NCI-H345 treated with DMSO at 0.1 percent for 48 hours (cell line): ENCODE measurements around the gene EPB41L3.

Source experiments
- DNase-seq: peaks from one replicate; lab custom pipeline; 2025; ENCODE audit not compliant: unreplicated experiment; lab: John Stamatoyannopoulos, UW

Gene EPB41L3

GRCh38 chr18:5419030-5419429, 124.8 kb downstream of the EPB41L3 start:
- DNase-seq = no peak

DNA sequence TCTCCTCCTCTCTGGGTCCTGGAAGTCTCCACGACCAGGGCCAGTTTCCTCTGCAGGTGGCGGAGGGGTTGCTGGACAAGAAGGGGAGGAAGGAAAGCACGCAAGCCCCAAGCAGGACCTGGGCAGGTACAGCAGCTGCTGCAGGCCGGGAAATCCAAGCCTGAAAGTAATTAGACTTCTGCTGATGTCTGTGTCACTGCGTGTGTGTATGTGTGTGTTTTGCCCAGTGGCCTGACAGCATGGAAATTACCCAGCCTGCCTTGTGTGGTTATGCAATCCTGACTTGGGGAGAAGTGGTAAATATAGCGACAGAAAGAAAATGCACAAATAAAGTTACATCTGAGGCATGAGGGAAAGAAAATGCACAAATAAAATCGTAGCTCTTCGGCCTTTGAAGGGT, 126.5 kb downstream of the EPB41L3 start:
- no peak for DNase-seq

DNA sequence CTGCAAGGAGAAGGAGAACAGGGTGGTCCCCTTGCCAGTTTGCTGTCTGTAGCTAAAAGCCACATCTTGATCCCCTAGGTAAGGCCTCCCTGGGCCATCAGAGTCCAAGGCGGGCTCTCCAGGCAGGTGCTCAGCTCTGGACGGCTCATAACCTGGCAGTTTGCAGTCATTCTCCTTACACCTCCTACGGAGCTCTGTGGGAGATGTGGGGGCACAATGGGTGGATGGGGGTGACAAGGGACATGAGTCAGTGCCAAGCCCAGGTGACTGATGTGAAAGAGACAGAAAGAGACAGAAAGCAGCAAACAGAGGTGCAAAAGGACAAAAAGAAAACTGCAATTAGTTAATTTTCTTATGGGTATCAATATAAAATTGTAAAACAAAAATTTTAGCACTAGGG, 127.7 kb downstream of the EPB41L3 start:
- no peak for DNase-seq

- no peak for DNase-seq
These were observed 128.1 kb downstream of the EPB41L3 start for GRCh38 chr18:5415665-5416064.

DNA sequence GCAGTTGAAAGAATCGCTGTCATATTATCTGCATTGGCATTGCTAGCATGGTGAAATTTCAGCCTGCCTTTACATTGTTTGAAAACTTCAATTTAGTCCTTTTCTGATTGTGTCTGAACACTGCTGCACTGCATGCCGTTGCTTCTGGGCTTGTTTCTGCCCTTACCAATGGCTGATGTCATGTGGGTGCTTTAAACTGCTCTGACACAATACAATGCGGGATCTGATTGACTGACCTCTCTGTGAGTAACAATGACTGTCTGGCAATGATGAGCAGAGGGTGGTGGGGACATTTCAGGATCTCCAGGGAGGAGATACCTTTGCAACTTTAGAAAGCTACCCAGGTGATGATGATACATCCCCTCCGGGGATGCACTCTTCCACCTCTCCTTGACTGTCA, 128.8 kb downstream of the EPB41L3 start:
- no peak for DNase-seq

DNA sequence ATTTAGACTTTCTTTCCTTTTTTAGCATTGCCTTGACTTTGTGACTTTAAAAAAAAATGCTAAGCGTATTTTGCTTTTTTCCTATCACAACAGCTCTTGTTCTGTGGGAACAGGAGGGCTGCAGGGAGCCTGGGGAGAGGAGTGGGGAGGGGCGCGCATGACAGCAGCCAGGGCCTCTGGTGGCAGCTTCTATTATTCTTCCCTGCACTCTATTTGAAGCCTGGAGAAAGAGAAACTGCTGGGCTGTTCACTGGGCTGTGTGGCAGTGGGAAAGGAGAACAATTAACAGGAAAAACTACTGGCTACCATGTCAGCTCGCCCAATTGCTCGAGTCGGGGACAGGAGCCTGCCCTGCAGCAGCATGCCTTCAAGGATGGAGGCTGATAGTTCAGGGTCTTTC, 129.3 kb downstream of the EPB41L3 start:
- no peak for DNase-seq

GRCh38 chr18:5413447-5413846, 130.3 kb downstream of the EPB41L3 start:
- DNase-seq = no peak

DNA sequence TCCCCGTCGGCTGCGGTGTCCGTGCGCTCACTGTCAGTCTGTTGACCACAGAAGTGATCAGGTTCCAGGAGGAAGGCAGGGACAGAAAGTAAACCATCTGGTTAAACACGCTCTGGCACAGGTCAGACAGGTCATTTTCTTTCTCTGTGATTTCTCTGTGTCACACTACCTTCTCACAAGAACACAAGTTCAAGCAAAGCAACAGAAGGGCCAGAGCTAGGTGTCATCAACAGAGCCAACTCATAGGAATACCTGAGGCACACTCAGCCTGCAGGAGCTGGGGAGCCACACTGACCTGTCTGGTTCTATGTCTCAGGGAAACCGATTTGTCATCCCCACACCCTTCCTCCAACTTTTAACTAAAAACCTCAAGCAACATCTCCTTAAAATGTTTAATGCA, 133.2 kb downstream of the EPB41L3 start:
- DNase-seq = no peak

DNA sequence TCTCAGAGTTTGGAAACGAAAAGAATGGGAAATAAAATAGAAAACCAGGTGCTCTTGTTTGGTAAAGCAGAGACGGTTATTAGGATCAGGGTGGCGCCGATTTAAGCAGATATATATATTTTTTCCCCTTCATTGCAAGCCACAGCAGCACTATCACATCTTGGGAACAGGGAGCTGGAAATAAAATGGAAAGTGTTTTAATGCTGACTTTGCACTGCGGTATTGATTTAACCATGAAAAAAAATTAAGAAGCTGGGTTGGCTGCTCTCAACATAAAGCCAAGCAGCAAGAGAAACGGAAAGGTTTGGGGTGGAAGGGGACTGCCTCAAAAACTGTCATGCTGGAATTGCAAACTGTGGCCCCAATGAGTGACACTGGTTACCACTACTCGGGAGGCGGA, 145.5 kb downstream of the EPB41L3 start:
- DNase-seq = no peak

- no peak for DNase-seq
These were observed 146.7 kb downstream of the EPB41L3 start for GRCh38 chr18:5397102-5397501.

DNA sequence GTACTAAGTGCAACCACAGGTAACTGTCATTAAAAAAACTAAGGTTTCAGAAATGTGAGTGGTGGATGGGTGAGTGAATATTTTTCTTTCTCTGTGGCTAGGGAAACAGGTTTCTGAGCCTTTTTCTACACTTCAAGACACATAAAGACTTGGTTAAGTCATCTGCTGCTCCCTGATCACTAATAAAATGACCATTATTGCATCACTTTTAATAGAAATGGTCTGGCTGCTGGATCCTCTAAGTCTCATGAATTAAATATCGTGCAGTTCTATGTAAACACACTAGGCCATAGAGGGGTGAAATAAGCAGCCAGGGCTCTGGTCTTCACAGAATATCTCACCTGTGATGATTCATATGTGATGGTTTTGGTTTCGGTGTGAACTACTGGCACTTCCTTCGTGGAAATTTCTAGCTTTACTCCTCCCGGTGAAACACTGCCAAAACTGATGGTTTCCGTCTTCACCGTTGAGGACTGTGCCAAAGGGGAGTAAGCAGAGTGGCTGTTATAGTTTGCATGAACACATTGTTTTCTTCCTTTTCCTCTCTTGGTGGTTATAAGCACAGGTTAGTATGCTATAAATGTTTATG, 147.8 kb downstream of the EPB41L3 start:
- DNase-seq = no peak

GRCh38 chr18:5393779-5394178, 150.0 kb downstream of the EPB41L3 start:
- no peak for DNase-seq

DNA sequence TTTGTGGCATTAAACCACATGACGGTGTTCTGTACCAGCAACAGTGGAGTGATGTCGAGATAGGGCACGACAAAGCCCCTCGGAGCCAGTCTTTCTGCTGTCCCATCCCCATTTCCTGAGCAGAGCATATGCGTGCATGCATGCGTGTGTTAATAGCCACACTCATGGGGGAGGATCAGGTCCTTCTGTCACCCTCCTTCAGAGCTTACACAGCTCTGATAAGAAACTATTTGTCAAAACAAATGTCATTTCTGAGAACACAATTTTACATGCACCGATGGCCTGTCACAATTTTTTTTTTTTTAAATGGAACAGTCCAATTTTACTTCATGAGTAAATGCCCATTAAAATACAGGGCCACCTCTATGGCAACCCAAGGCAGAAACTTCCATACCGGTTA, 152.4 kb downstream of the EPB41L3 start:
- DNase-seq = no peak

DNA sequence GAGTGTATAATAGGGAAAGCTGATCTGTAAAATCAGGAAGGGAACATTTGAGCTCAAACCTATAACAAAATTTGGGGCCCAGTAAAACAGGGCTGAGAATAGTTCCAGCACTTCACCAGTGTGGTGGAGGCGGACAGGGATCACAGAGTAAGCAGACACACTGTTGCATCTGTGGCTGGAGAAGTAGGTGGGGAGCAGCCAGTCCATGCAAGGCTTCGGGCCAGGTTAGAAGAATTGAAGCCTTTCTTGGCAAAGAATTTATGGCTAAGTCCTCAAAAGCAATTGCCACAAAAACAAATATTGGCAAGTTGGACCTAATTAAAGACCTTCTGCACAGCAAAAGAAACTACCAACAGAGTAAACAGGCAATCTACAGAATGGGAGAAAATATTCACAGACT, 154.4 kb downstream of the EPB41L3 start:
- DNase-seq = no peak

- DNase-seq = no peak
These were observed 154.9 kb downstream of the EPB41L3 start for GRCh38 chr18:5388896-5389295.

DNA sequence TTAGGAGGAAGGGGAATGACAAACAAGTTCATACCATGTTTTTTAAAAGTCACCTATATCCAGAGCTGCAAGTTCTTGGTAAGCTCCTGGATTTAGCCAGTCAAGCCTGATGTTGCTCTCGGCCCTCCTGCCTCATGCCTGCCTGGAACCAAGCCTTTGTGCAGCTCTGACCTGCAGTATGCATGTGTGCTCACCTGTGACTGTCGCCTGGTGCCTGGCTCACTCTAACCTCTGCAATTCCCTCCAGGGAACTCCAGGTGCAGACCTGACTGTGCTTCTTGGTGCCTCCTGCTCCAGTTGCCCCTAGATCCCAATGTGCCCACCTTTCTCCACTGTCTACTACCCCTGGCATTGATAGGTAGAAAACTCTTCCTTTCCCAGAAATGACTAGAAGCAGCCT, 163.2 kb downstream of the EPB41L3 start:
- DNase-seq = no peak

GRCh38 chr18:5376986-5377385, 166.8 kb downstream of the EPB41L3 start:
- no peak for DNase-seq

DNA sequence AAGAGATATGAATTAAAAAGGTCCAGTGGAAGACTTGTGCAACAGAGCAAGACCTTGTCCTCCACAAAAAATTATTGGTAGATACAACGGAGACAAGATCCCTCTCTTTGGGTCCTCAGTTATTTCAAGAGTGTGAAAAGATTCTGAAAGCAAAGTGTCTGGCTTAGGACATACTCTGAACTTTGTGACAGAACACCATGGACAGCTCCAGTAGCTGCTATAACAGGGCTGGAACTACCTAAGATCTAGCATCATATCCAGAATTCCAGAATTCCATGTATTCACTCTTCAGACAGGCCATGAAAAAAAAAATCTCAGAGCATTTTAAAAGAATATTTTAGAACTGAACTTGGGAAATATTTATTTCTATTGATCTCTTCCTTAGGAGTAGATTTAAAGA, 173.5 kb downstream of the EPB41L3 start:
- DNase-seq = no peak

DNA sequence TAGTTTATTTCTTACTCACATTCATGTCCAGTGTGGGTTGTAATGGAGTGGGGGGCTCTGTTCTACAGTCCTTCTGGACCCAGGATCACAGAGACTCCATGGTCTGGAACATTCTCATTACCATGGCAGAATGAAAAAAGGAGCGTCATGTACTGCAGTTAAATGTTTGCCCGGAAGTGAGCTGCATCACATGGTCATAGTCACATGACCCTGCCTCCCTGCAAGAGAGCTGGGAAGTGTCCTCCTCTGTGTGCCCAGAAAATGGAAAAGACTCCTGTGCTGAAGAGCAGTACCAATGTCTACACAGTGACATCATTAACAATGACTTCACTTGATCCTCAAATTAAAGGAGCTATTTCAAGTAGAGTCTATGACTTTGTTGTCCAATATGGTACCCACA, 174.3 kb downstream of the EPB41L3 start:
- no peak for DNase-seq

GRCh38 chr18:5365443-5365842, 178.4 kb downstream of the EPB41L3 start:
- DNase-seq = no peak

DNA sequence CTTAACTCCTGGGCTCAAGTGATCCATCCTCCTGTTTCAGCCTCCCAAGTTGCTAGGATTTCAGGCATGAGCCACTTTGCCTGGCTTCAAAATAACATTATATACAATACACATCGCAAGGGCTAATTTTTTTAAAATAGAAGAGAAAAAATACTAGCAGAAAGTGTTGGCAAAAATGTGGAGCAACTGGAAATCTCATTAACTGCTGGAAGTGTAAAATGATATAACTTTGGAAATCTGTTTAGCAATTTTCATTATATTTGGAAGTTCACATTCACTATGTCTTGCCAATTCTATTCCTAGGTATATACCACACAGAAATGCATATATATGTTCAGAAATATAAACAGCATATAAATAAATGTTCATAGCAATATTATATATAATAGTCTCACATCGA, 193.2 kb downstream of the EPB41L3 start:
- DNase-seq = no peak
